Ascending aorta (tissue), 2 donors: Measurements from ENCODE around the gene SPIRE2. TPM values are rescaled to one million over a fixed set of nuclear protein-coding genes. Genes with fewer than 3 reads are reported as not detected.

ENCODE experiments used
- DNase-seq, 2 donors: peaks; one replicate each; pipeline ENCODE4 v3.0.0-alpha.2; 2019; ENCODE audit warnings: low spot score in 2 of 2
- H3K27ac ChIP-seq, 2 donors: fragments of 200-600 bp; sonication (generic); one replicate each; pipeline ENCODE4 v1.5.1; 2016 to 2017; ENCODE audit warnings: mild to moderate bottlenecking in 1 of 2
- H3K27me3 ChIP-seq: fragments of 200-600 bp; sonication (generic); one replicate; pipeline ENCODE4 v1.5.1; 2017
- H3K36me3 ChIP-seq, 2 donors: fragments of 200-600 bp; sonication (generic); one replicate each; pipeline ENCODE4 v1.5.1; 2016
- H3K4me1 ChIP-seq, 2 donors: fragments of 200-600 bp; sonication (generic); one replicate each; pipeline ENCODE4 v1.5.1; 2016 to 2017; ENCODE audit warnings: mild to moderate bottlenecking in 1 of 2
- H3K4me3 ChIP-seq, 2 donors: fragments of 200-600 bp; sonication (generic); one replicate each; pipeline ENCODE4 v1.5.1; 2016 to 2017; ENCODE audit warnings: mild to moderate bottlenecking in 1 of 2
- H3K9me3 ChIP-seq, 2 donors: fragments of 200-600 bp; sonication (generic); one replicate each; pipeline ENCODE4 v1.5.1; 2016
- intact Hi-C: fragments of 100-400 bp; cut with DNase I; formaldehyde crosslinking; loops from one replicate; pipeline ENCODE4 v1.15.1; 2023
- total RNA-seq: library from RNA; depleted of rRNA; stranded (reverse); fragments of >200 nt; gene quantifications from one replicate; pipeline ENCODE4 v1.1.0, GENCODE V29; 2016
- TF ChIP-seq, protein P1 (sequence below), 3 experiments: fragments of 200-600 bp in 2 of 3; fragments of 450-650 bp in 1 of 3; sonication (generic) in 2 of 3; IDR thresholded peaks; one replicate each; pipeline ENCODE4 v1.5.1; 2016 to 2019; ENCODE audit warnings: antibody characterized with exemption in 3 of 3, mild to moderate bottlenecking in 1 of 3, moderate library complexity in 1 of 3

SPIRE2 gene
- total RNA-seq, 1 donor from 2014 or later: not detected

DNA sequence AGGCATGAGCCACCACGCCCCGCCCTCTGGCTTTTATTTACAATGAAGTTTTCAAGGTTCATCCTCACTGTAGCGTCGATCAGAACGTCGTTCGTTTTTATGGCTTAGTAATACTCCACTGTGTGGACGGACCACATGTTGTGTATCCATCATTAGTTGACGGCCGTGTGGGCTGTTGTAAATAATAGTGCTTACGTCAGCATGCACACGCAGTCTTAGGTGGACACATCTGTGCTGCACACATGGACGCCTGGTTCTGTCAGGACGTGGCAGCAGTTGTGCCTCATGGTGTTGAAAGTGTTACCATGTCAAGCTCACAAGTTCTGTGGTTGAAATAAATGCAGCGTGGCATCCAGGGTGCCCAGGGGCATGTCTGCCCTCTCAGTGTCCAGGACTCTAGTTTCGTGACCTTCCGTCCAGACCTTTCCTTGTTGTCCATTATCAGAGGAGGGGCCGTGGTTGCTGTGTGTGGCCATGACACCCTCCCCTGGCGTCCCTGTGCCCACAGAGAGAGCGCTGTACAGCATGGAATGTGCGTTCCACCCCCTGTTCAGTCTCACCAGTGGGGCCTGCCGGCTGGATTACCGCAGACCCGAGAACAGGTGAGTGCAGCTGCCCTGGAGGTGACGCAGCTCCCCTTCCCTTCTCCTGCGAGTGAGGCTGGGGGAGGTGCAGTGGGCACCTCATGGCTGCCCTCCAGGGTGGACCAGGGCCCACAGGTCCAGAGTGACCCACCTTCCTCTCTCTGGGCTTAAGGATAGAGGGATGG is 67.4 kb downstream of the SPIRE2 start:
- TF ChIP-seq, protein P1, sequence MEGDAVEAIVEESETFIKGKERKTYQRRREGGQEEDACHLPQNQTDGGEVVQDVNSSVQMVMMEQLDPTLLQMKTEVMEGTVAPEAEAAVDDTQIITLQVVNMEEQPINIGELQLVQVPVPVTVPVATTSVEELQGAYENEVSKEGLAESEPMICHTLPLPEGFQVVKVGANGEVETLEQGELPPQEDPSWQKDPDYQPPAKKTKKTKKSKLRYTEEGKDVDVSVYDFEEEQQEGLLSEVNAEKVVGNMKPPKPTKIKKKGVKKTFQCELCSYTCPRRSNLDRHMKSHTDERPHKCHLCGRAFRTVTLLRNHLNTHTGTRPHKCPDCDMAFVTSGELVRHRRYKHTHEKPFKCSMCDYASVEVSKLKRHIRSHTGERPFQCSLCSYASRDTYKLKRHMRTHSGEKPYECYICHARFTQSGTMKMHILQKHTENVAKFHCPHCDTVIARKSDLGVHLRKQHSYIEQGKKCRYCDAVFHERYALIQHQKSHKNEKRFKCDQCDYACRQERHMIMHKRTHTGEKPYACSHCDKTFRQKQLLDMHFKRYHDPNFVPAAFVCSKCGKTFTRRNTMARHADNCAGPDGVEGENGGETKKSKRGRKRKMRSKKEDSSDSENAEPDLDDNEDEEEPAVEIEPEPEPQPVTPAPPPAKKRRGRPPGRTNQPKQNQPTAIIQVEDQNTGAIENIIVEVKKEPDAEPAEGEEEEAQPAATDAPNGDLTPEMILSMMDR (IDR thresholded peaks at IDR 0.05): no peak
- intact Hi-C loops: no loop called here
- no peak overlapping the region for H3K4me3 ChIP-seq
- no peaks in the 10 kb centered on the region for H3K9me3 ChIP-seq
- peaks cover 97 to 98% of the 10 kb centered on the region in 2 donors for H3K36me3 ChIP-seq
- no peaks in the 10 kb centered on the region for H3K27me3 ChIP-seq
- DNase-seq: no peak
- H3K27ac ChIP-seq: no peak overlapping the region
- no peaks in the 10 kb centered on the region for H3K4me1 ChIP-seq

DNA sequence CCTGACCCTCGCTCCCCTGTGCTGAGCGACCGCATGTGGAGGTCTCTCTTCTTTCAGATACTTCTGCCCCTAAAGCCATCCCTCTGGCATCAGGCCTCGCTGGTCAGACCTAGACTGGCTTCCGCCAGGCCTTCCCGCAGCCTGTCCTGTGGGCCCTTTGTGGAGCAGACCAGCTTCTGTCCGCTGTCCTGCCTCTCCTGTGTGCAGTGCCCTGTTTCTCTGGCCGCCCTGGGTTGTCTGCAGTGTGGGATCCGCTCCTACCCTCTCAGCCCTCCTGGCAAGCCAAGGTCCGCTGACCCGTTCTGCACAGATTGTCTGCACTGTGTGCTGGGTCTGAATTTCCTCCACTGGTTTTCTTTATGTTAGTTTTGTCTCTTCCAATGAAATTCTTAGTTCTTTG is 68.9 kb downstream of the SPIRE2 start:
- Histone ChIP-seq H3K4me3 (no peak overlapping the region), H3K27me3 (no peaks in the 10 kb centered on the region), H3K27ac (no peak overlapping the region), H3K36me3 (peaks cover 88 to 89% of the 10 kb centered on the region in 2 donors), H3K4me1 (no peaks in the 10 kb centered on the region), H3K9me3 (no peaks in the 10 kb centered on the region)
- intact Hi-C loops: no loop called here
- TF ChIP-seq, protein P1 (IDR thresholded peaks at IDR 0.05): no peak
- no peak for DNase-seq

- DNase-seq: no peak
- Histone ChIP-seq H3K27ac (no peak overlapping the region), H3K27me3 (no peaks in the 10 kb centered on the region), H3K4me1 (no peaks in the 10 kb centered on the region), H3K36me3 (peaks cover 84 to 85% of the 10 kb centered on the region in 2 donors), H3K4me3 (no peak overlapping the region), H3K9me3 (no peaks in the 10 kb centered on the region)
- intact Hi-C loops: no loop called here
- TF ChIP-seq, protein P1 (IDR thresholded peaks at IDR 0.05): no peak
Observed at GRCh38 chr16:89898201-89898967, 70.1 kb downstream of the SPIRE2 start.

- H3K4me3 ChIP-seq: no peak overlapping the region
- no peaks in the 10 kb centered on the region for H3K27me3 ChIP-seq
- intact Hi-C loops: no loop called here
- no peaks in the 10 kb centered on the region for H3K9me3 ChIP-seq
- no peaks in the 10 kb centered on the region for H3K4me1 ChIP-seq
- TF ChIP-seq, protein P1 (IDR thresholded peaks at IDR 0.05): no peak
- H3K27ac ChIP-seq: no peak overlapping the region
- DNase-seq: no peak
- H3K36me3 ChIP-seq: peaks cover 82 to 84% of the 10 kb centered on the region in 2 donors
Observed at GRCh38 chr16:89899879-89900481, 71.7 kb downstream of the SPIRE2 start.

- DNase-seq: no peak
- H3K4me3 ChIP-seq: no peak overlapping the region
- TF ChIP-seq, protein P1 (IDR thresholded peaks at IDR 0.05): no peak
- peaks cover 82 to 84% of the 10 kb centered on the region in 2 donors for H3K36me3 ChIP-seq
- H3K27ac ChIP-seq: no peak overlapping the region
- H3K27me3 ChIP-seq: no peaks in the 10 kb centered on the region
- intact Hi-C loops: no loop called here
- H3K4me1 ChIP-seq: no peaks in the 10 kb centered on the region
- no peaks in the 10 kb centered on the region for H3K9me3 ChIP-seq
Observed at GRCh38 chr16:89900885-89901284, 72.6 kb downstream of the SPIRE2 start.
